ENCODE measurements around the gene PRX.
"Not testable (repeated sequence)": the region's sequence is repeated elsewhere in the genome, so short reads cannot be mapped to it uniquely, and the experiment has no call there.

PRX gene

DNA sequence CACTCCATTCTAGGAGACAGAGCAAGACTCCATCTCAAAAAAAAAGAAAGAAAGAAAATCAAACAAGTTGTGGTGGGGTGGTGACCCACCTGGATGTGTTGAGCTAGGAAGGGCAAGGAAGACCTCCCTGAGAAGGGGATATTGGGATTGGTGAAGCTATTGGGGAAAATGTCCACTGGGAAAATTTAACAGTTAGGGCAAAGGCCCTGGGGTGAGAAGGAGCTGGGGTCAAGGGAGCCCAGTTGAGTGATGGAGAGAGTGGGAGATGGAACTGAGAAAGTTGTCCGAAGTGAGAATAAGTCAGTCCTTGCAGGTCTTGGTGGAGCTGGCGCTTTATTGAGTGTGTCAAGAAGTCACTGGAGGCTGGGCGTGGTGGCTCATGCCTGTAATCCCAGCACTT, 25.1 kb upstream of the PRX start:
- DNase-seq, result no peak

DNA sequence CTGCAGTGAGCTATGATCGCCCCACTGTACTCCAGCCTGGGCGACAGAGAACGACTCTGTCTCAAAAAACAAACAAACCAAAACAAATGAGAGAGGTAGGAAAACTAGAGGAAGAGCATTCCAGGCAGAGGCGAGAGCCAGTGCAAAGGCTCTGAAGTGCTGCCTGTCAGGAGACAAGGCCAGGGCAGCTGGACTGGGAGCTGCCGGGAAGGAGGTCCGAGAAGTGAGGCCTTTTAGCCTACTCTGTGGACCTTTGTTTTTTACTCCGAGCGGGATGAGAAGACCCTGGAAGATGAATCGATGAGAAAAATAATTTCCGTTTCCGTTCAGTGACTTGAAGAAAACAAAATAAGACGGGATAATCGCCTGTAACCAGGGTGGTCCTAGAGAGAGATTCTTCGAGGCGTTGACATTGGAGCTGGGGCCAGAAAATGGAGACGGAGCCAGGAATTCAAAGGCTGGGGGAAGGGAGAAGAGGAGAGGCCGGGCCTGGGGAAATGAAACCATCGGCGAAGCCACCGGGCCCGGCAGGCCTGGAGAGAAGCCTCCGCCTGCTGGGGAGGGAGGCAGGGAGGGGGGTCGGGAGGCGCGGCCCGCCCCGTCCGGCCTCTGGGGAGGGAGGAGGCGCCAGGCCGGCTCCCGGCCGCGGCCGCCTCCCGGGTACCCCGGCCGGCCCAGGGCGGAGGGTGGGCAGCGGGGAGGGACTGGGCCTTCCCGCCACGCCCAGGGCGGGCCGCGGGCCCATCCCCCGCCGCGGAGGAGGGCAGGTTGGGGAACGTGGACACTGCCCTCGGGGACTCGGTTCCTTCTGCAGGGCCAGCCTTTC, 20.4 kb upstream of the PRX start:
- DNase-seq, result peak; percentile 95

DNA sequence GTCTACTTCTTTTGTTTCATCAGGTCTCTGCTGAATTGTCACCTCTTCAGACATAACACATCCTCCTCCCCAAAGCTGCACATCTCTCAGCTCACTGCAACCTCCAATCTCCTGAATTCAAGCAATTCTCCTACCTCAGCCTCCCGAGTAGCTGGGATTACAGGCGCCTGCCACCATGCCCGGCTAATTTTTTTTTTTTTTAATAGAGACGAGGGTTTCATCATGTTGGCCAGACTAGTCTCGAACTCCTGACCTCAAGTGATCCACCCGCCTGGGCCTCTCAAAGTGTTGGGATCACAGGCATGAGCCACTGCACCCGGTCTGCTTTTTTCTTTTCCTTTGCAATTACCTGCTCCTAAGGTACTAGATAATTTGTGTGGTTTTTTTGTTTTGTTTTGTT, 19.6 kb upstream of the PRX start:
- DNase-seq, result not testable (repeated sequence)

DNA sequence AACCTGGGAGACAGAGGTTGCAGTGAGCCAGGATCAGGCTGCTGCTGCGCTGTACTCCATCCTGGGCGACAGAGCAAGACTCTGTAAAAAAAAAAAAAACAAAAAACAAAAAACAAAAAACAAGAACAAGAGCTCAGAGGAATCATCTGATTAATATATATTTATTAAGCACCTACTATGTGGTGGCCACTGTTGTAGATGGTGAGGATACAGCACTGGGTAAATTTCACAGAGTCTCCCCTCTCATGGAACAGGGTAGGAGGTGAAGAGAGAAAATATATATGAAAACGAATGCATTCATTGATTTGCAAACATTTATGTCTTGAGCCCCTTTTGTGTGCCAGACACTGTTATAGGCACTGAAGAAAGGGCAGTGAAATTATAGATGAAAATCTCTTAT, 18.5 kb upstream of the PRX start:
- DNase-seq, result no peak

GRCh38 chr19:40430242-40430641, 17.1 kb upstream of the PRX start:
- DNase-seq, result not testable (repeated sequence)

GRCh38 chr19:40428197-40428596, 15.0 kb upstream of the PRX start:
- DNase-seq, result not testable (repeated sequence)

DNA sequence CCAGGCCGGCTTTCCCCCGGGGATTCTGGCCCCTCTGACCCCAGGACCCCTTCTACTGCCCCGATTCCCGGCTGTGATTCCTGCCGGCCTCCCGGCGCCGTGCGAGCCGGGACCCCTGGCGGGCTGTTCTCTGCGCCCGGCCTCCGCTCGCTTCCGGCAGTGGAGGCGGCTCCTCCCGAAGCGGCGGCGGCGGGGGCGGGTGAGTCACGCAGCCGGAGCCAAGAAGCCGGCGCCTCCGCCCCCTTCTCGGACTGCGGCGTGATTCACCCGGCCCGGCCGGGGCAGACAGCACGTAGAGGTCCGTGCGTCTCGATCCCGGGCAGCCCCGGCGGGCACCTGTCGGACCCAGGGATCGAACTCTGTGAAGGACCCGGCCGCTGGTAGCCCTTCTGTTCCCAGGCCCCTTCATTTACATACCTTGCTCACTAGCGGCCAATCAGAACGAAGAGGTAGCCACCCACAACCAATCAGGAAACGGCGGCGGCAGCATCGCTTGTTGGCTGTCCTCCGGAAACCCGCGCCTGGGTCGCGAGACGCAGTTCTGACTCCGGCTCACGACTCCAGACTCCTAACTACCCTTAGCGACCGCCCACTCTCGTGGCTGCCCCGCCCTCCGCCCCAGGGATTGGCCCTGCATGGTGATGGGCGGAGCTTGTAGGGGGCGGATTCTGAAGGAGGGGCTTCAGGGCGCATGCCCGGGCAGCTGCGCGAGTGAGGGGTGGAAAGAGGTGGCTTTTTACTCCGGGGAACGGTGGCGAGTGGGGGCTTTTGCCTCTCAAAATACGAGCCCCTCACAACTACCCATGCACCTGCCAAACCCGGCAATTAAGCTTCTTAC, 12.5 kb upstream of the PRX start, which contains the start of gene SERTAD1:
TSS of gene SERTAD1 (minus strand) at position 543 of the 838 bp plus-strand sequence. CDS start 2,446 bp downstream, outside the sequence.
- peak; percentile 99 for DNase-seq

DNA sequence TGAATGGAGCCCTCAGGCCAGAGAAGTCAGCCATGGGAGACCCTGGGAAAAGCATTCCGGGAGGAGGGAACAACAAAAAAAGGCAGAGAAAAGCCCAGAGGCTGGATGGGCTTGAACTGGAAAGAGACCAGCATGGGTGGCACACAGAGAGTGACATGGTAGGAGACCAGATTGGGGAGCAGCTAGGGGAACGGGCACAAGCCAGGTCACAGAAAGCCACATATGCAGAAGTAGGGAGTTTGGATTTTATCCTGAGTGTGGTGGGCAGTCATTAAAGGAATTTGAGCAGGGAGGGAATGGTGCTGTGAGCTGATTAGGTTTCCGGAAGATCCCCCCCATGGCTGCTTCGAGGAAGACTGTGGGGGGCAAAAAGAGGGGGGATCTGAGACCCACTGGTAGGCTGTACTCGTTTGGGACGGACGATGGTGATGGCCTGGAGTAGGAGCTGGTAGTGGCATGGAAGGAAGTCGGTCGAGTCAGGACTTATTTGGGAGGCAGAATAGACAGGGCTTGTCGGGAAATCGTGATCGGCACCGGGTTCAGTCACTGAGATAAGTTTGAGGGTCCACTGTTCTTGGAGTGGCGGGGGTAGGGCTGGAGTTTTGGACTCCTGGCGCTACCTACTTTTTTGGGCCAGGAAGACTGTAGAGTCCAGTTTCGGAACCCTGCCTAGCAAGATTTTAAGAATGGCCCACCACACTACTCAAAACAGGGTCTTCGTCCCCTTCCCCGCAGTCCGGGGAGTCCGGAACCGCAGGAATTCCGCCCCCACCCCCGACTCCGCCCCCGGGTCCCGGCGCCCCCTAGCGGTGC, 11.7 kb upstream of the PRX start:
- peak; percentile 41 for DNase-seq

GRCh38 chr19:40423938-40424337, 10.8 kb upstream of the PRX start:
- DNase-seq, result no peak

DNA sequence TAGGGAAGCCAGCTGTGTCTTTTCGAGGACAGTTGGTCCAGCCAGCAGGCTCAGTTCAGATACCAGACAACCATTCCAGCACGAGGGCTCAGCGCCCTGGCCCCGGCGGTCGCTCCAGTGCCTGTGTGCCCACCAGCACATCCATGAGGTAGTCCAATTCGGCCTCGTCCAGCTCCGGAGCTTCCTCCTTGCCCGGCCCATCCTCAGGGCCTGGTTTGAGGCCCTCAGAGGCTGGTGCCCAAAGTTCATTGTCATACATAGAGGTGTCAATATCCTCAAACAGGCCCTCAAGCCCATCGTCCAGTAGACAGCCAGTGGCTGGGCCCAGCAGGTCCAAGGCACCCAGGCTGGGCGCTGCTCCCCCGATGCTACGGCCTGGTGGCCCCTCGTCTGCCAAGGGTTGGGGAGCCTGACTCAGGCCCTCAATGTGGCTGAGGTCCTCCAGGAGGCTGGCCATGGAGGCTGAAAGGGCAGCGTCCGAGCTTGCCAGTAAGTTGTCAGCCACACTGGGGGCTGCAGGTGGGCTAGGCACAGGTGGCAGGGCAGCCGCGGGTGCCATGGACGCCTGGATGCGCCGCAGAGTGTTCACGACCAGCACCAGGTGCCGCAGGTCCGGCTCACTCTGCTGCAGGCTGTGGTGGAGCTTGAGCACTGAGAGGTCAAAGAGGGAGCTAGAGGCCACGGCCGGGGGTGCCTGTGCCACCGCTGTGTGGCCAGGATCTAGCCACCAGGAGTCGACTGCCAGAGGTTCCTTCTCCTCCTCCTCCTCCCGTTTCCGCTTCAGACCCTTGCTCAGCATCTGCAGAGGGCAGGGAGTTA, 9.8 kb upstream of the PRX start:
- DNase-seq, result no peak

DNA sequence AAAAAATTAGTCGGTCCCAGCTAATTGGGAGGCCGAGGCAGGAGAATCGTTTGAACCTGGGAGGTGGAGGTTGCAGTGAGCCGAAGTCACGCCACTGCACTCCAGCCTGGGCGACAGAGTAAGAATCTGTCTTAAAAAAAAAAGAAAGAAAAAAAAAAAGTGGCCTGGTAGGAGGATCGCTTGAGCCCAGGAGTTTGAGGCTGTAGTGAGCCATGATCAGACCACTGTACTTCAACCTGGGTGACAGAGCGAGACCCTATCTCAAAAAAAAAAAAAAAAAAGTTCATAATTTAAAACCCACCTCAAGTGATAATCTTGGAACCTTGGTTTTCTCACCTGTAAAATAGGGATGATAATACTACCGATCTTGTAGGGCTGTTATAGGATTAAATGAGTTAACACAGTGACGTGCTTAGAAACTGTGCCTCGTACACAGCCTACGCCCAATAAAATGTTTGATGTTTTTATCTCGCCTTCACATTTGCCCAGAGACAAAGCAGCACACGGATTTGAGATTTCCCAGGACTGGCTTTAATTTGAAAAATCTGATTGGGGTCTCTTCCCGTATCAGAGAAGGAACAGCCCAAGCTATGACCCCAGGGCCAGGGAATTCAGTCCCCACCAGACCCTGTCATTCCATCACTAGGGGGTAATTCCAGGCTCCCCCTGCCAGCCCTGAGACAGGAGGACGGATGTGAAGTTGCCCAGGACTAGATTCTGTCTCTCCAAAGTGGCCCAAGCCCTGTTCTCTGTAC, 9.0 kb upstream of the PRX start:
- DNase-seq, result no peak

- DNase-seq, result peak; percentile 95
Measured at GRCh38 chr19:40420766-40421765, 7.9 kb upstream of the PRX start.

DNA sequence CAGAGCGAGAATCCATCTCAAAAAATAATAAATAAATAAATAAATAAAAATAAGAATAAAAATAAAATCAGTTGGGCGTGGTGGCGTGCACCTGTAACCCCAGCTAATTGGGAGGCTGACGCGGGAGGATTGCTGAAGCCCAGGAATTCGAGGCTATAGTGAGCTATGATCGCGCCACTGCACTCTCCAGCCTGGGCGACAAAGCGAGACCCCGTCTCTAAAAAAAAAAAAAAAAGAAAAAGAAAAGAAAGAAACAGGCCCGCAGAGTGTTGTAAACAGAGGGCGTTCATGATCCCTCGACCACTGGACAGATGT, 7.2 kb upstream of the PRX start:
- no peak for DNase-seq

- DNase-seq, result no peak
Measured at GRCh38 chr19:40419780-40420179, 6.6 kb upstream of the PRX start.

GRCh38 chr19:40419066-40419612, 6.0 kb upstream of the PRX start:
- DNase-seq, result no peak

DNA sequence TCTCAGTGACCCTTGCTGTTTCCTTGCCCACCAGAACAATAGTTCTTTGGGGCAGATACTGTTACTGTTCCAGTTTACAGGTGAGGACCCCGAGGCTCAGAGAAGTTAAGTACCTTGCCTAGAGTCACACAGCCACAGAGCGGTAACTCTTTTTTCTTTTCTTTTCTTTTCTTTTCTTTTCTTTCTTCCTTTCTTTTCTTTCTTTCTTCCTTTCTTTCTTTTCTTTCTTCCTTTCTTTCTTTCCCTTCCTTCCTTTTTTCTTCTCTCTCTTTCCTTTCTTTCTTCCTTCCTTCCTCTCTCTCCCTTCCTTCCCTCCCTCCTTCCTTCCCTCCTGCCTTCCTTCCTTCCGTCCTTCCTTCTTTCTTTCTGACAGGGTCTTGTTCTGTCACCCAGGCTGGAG, 4.9 kb upstream of the PRX start:
- DNase-seq, result no peak

GRCh38 chr19:40417643-40417981, 4.4 kb upstream of the PRX start:
- no peak for DNase-seq

- DNase-seq, result peak; percentile 53
Measured at GRCh38 chr19:40416918-40417642, 3.9 kb upstream of the PRX start.

DNA sequence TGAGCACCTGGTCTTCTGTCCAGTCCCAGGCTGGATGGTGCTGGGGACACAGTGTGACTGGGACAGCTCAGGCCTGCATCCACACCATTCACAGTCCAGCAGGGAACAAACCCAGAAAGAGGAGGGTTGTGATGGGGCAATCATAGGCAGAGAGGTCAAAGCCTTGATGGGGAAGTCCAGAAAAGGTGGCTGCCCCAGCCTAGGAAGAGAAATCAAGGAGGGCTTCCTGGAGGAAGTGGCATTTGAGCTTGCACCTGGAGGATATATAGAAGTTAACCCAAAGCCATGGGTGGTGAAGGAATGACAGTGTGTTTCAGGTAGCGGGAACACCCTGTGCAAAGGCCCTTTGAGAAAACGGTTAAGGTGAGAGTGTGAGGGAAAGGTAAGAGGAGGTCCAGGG, 2.6 kb upstream of the PRX start:
- DNase-seq, result no peak
